KMS-11 (cell line): Measurements from ENCODE around the gene PRLHR.

Experiments used
- H2AFZ ChIP-seq: fragments of 200-600 bp; sonication (generic); 2 replicates; pipeline ENCODE4 v1.6.1; 2016; ENCODE audit warnings: antibody characterized with exemption, mixed run types, low read depth
- H3K27ac ChIP-seq: fragments of 200-600 bp; sonication (generic); 2 replicates; pipeline ENCODE4 v1.6.1; 2016; ENCODE audit warnings: mild to moderate bottlenecking, mixed run types
- H3K27me3 ChIP-seq: fragments of 200-600 bp; sonication (generic); 2 replicates; pipeline ENCODE4 v1.6.1; 2017; ENCODE audit warnings: mild to moderate bottlenecking, low read depth, mixed run types, moderate library complexity; ENCODE audit not compliant: insufficient read depth
- H3K36me3 ChIP-seq: fragments of 200-600 bp; sonication (generic); 2 replicates; pipeline ENCODE4 v1.6.1; 2017; ENCODE audit warnings: mild to moderate bottlenecking, mixed run types; ENCODE audit not compliant: insufficient read depth
- H3K4me1 ChIP-seq: fragments of 200-600 bp; sonication (generic); 2 replicates; pipeline ENCODE4 v1.6.1; 2016; ENCODE audit warnings: mild to moderate bottlenecking, low read depth, mixed run types; ENCODE audit not compliant: poor library complexity, severe bottlenecking
- H3K4me2 ChIP-seq: fragments of 200-600 bp; sonication (generic); 2 replicates; pipeline ENCODE4 v1.7.0; 2016; ENCODE audit warnings: mild to moderate bottlenecking, mixed run types
- H3K4me3 ChIP-seq: fragments of 200-600 bp; sonication (generic); IDR thresholded peaks from 2 replicates; pipeline ENCODE4 v1.6.1; 2017; ENCODE audit warnings: low read depth, low read length, mixed read lengths; ENCODE audit not compliant: insufficient read depth
- H3K79me2 ChIP-seq: fragments of 200-600 bp; sonication (generic); 2 replicates; pipeline ENCODE4 v1.6.1; 2016; ENCODE audit warnings: low read depth, mixed run types; ENCODE audit not compliant: insufficient read depth
- H3K9ac ChIP-seq: fragments of 200-600 bp; sonication (generic); 2 replicates; pipeline ENCODE4 v1.6.1; 2016; ENCODE audit warnings: mild to moderate bottlenecking, mixed run types
- H4K20me1 ChIP-seq: fragments of 200-600 bp; sonication (generic); 2 replicates; pipeline ENCODE4 v1.6.1; 2016; ENCODE audit warnings: mild to moderate bottlenecking, mixed run types; ENCODE audit not compliant: insufficient read depth
- TF ChIP-seq, protein P1 (sequence below): fragments of 200-600 bp; sonication (generic); conservative IDR thresholded peaks from 2 replicates; pipeline ENCODE4 v1.6.1; 2017; ENCODE audit warnings: low read depth, mild to moderate bottlenecking, antibody characterized with exemption, low read length, moderate library complexity, mixed read lengths

The PRLHR gene

DNA sequence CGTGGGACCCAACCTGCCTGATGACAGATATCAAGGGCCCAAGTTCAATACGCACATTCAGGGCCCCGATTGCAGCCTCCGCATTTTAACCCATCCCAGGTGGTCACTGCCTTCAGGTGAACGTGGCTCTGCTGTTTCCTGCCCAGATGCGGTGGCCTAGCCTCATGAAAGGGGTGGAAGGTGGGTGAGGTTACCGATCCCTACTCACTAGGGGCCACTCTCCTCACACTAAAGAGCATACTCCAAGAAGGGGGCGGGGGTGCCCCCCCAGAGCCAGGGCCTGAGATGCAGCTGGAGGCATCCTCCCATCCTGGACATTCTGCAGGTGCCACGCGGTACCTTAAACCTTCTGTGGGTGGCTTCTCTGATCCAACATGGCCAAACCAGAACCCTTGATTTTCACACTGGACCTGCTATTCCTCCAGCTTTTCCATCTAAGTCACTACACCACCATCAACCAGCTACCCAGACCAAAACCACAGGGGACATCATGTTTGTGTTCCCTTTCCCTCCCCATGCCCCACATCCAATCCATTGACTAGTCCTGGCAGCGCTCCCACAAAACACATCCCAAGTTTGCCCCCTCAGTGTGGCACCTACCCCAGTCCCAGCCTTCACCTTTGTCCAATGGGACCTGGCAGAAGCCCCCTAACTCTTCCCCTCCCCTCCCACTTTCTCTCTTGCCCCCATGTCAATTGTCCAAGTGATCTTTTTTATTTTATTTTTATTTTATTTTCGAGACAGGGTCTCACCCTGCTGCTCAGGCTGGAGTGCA lies 30.0 kb downstream of the PRLHR start:
- Histone ChIP-seq H3K4me3 (no peak overlapping the region), H3K27me3 (no peaks in the 10 kb centered on the region), H3K27ac (no peak overlapping the region), H3K79me2 (no peaks in the 10 kb centered on the region), H4K20me1 (no peaks in the 10 kb centered on the region), H3K36me3 (no peaks in the 10 kb centered on the region), H2AFZ (no peak overlapping the region), H3K4me1 (peaks cover 9% of the 10 kb centered on the region), H3K4me2 (no peak overlapping the region), H3K9ac (no peak overlapping the region)
- TF ChIP-seq, protein P1, sequence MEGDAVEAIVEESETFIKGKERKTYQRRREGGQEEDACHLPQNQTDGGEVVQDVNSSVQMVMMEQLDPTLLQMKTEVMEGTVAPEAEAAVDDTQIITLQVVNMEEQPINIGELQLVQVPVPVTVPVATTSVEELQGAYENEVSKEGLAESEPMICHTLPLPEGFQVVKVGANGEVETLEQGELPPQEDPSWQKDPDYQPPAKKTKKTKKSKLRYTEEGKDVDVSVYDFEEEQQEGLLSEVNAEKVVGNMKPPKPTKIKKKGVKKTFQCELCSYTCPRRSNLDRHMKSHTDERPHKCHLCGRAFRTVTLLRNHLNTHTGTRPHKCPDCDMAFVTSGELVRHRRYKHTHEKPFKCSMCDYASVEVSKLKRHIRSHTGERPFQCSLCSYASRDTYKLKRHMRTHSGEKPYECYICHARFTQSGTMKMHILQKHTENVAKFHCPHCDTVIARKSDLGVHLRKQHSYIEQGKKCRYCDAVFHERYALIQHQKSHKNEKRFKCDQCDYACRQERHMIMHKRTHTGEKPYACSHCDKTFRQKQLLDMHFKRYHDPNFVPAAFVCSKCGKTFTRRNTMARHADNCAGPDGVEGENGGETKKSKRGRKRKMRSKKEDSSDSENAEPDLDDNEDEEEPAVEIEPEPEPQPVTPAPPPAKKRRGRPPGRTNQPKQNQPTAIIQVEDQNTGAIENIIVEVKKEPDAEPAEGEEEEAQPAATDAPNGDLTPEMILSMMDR = no peak

DNA sequence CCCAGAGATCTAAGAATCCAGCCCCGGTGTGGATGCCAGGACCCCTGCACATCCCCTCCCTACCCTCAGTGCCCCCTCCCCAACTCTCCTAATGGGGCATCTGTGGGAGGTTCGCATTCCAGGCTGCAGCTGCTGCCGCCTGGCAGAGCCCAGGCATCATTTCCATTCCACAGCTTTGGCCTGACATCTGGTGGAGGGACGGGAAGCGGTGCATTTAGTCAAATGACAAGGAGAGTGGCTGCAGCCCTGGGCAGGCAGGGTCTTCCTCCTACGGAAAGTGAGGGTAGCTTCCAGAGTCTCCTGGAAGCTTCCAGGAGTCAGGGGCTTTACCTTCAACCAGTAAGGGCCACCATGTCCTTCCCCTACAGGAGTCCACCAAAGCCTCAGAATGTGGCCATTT lies 30.8 kb downstream of the PRLHR start:
- Histone ChIP-seq H3K27me3 (no peaks in the 10 kb centered on the region), H3K4me1 (peaks cover 9% of the 10 kb centered on the region), H3K9ac (no peak overlapping the region), H3K4me3 (no peak overlapping the region), H3K27ac (no peak overlapping the region), H3K36me3 (no peaks in the 10 kb centered on the region), H4K20me1 (no peaks in the 10 kb centered on the region), H3K79me2 (no peaks in the 10 kb centered on the region), H2AFZ (no peak overlapping the region), H3K4me2 (no peak overlapping the region)
- TF ChIP-seq, protein P1 = no peak

DNA sequence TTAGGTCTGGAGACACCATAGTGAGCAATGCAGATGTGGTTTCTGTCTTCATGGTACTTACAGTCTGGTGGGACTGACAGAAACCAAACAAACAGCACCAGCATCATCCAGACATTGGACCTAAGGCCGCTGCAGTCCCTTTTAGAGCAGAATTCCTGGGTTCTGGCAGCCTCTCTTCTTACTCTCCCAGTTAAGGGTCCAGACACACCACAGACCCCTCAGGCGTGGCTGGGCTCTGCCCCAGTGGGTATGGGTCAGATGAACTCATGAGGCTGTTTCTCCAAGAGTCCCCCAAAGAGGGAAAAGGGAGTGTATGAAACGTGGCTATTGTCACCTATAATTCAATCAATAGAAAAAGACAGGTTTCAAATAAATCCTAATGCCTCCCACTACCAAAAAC lies 31.3 kb downstream of the PRLHR start:
- Histone ChIP-seq H3K4me2 (no peak overlapping the region), H3K9ac (no peak overlapping the region), H3K27me3 (no peaks in the 10 kb centered on the region), H3K36me3 (no peaks in the 10 kb centered on the region), H3K27ac (no peak overlapping the region), H2AFZ (no peak overlapping the region), H4K20me1 (no peaks in the 10 kb centered on the region), H3K4me3 (no peak overlapping the region), H3K79me2 (no peaks in the 10 kb centered on the region), H3K4me1 (peaks cover 9% of the 10 kb centered on the region)
- TF ChIP-seq, protein P1 = no peak

DNA sequence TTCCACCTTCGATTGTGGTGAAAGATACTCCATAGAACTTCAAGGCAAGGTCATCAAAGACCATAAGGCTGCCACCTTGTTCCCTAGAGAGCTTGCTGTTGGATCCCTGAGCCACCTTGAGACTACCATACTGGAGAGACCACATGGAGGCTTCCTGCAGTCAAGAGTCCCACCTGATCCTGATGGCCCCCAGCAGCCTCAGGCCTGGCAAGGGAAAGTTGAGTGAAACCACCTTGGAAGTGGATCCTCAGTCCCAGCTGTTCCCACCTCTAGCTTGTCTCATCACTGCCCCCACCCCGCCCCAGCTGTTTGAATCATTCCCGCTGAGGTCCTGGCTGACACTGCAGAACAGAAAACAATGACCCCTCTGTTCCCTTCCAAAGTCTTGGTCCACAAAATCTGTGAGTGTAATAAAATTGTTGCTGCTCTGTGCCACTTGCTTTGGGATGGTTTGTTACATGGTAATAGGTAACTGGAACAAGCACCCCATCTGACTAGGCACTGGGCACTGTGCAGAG lies 32.0 kb downstream of the PRLHR start:
- TF ChIP-seq, protein P1 = no peak
- Histone ChIP-seq H3K4me2 (no peak overlapping the region), H3K27ac (no peak overlapping the region), H3K4me1 (peaks cover 4% of the 10 kb centered on the region), H2AFZ (no peak overlapping the region), H3K36me3 (no peaks in the 10 kb centered on the region), H3K27me3 (no peaks in the 10 kb centered on the region), H3K4me3 (no peak overlapping the region), H3K9ac (no peak overlapping the region), H3K79me2 (no peaks in the 10 kb centered on the region), H4K20me1 (no peaks in the 10 kb centered on the region)
